GM12878 (cell line): ENCODE data around the gene ERBB3. TPM values are rescaled to one million over a fixed set of nuclear protein-coding genes. Genes with fewer than 3 reads are reported as not detected.

ENCODE experiments used
- ATAC-seq: fragments of 200-7000 bp; cut with Tn5 transposase; 3 replicates; pipeline ENCODE4 v1.9.1; 2020; ENCODE audit warnings: mild to moderate bottlenecking, moderate library complexity
- BruUV-seq: library from RNA; stranded (reverse); fragments of 400-500 nt; replicated peaks from 2 replicates; lab custom pipeline; 2021; lab: Mats Ljungman, UMichigan
- CTCF ChIA-PET: fragments of 300-600 bp; sonication (Branson Sonifier 250); formaldehyde crosslinking; extraction: SDS; loops from one replicate; lab custom pipeline; 2021; ENCODE audit warnings: inconsistent platforms; lab: Yijun Ruan, JAX
- POLR2A ChIA-PET: fragments of 350-600 bp; formaldehyde crosslinking; extraction: SDS; loops from one replicate; lab custom pipeline; 2021; ENCODE audit warnings: inconsistent platforms; lab: Charles Lee
- RAD21 ChIA-PET: fragments of 300-600 bp; sonication (Branson Sonifier 250); formaldehyde crosslinking; loops from one replicate; lab custom pipeline; 2023; ENCODE audit warnings: antibody characterized with exemption; ENCODE audit not compliant: unreplicated experiment; lab: Charles Lee
- SMC1A ChIA-PET: fragments of 300-600 bp; sonication (Branson Sonifier 250); formaldehyde crosslinking; loops from one replicate; lab custom pipeline; 2023; ENCODE audit not compliant: unreplicated experiment, uncharacterized antibody; lab: Charles Lee
- DNase-seq: peaks from one replicate; pipeline ENCODE4 v3.0.0-alpha.2; 2011; ENCODE audit warnings: low read depth, low spot score
- FAIRE-seq: peaks from 3 replicates; lab custom pipeline; 2011; peaks lifted over from hg19 to GRCh38; lab: Jason Lieb, UNC
- H2AFZ ChIP-seq: 2 replicates; pipeline ENCODE4 v1.6.0; 2011; ENCODE audit warnings: low read depth, low read length, control low read depth; ENCODE audit not compliant: control insufficient read depth
- H3K27ac ChIP-seq: 2 replicates; pipeline ENCODE4 v1.5.1; 2011; ENCODE audit warnings: control low read depth; ENCODE audit not compliant: control insufficient read depth, insufficient read depth
- H3K27me3 ChIP-seq, 2 experiments: replicated peaks in 1 of 2; 2 replicates each; pipeline versions ENCODE4 v1.6.0 to v1.6.1; 2011; ENCODE audit warnings: low read length in 1 of 2; ENCODE audit not compliant: control insufficient read depth in 2 of 2, insufficient read depth in 2 of 2
- H3K36me3 ChIP-seq, 2 experiments: 2 replicates each; pipeline ENCODE4 v1.5.1; 2011; ENCODE audit warnings: low read length in 1 of 2; ENCODE audit not compliant: control insufficient read depth in 2 of 2, insufficient read depth in 2 of 2
- H3K4me1 ChIP-seq: 2 replicates; pipeline ENCODE4 v1.6.1; 2011; ENCODE audit warnings: mild to moderate bottlenecking, low read length, moderate library complexity, mixed read lengths; ENCODE audit not compliant: control insufficient read depth, insufficient read depth
- H3K4me2 ChIP-seq: 2 replicates; pipeline ENCODE4 v1.6.0; 2011; ENCODE audit warnings: control low read depth; ENCODE audit not compliant: control insufficient read depth, insufficient read depth
- H3K4me3 ChIP-seq: fragments of 200-600 bp; sonication (generic); 2 replicates; pipeline ENCODE4 v1.5.1; 2016
- H3K79me2 ChIP-seq: 2 replicates; pipeline ENCODE4 v1.6.0; 2011; ENCODE audit warnings: low read length; ENCODE audit not compliant: control insufficient read depth, insufficient read depth
- H3K9ac ChIP-seq: 2 replicates; pipeline ENCODE4 v1.8.0; 2011; ENCODE audit warnings: low read length, control low read depth, mixed read lengths; ENCODE audit not compliant: control insufficient read depth, insufficient read depth
- H3K9me3 ChIP-seq: replicated peaks from 3 replicates; pipeline ENCODE4 v1.5.1; 2011; ENCODE audit warnings: mild to moderate bottlenecking, low read length; ENCODE audit not compliant: control insufficient read depth, insufficient read depth
- H4K20me1 ChIP-seq: 2 replicates; pipeline ENCODE4 v1.6.0; 2011; ENCODE audit not compliant: control insufficient read depth, insufficient read depth
- CREB1 ChIP-seq: IDR thresholded peaks from 2 replicates; pipeline ENCODE4 v1.6.1; 2012; ENCODE audit warnings: low read depth, mild to moderate bottlenecking, inconsistent platforms
- E2F4 ChIP-seq: IDR thresholded peaks from 2 replicates; pipeline ENCODE4 v1.6.1; 2012; ENCODE audit warnings: low read depth, low read length, improper control_type of control experiment
- FOXM1 ChIP-seq: IDR thresholded peaks from 2 replicates; pipeline ENCODE4 v1.6.1; 2012; ENCODE audit warnings: low read depth, mild to moderate bottlenecking, inconsistent platforms, low read length, moderate library complexity
- HSF1 ChIP-seq: fragments of 150-350 bp; IDR thresholded peaks from 2 replicates; pipeline ENCODE4 v1.6.1; 2014; ENCODE audit warnings: mild to moderate bottlenecking, low read depth, low read length
- IRF3 ChIP-seq: fragments of 450-650 bp; IDR thresholded peaks from 2 replicates; pipeline ENCODE4 v1.6.1; 2014; ENCODE audit warnings: mild to moderate bottlenecking
- RAD21 ChIP-seq: IDR thresholded peaks from 2 replicates; pipeline ENCODE4 v1.6.1; 2011; ENCODE audit warnings: mild to moderate bottlenecking, low read depth, low read length, moderate library complexity; ENCODE audit not compliant: insufficient read depth
- SMAD5 ChIP-seq: IDR thresholded peaks from 2 replicates; pipeline ENCODE4 v1.6.1; 2016; ENCODE audit warnings: antibody characterized with exemption, low read depth
- WGBS: methylation state at CpG from one replicate; pipeline ENCODE4 v1.1.6; 2016; ENCODE audit warnings: low lambda C conversion rate; ENCODE audit not compliant: insufficient replicate concordance, insufficient coverage; ENCODE audit errors: missing lambda C conversion rate; 5-methylcytosine and 5-hydroxymethylcytosine counted together
- in situ Hi-C: fragments of 300-500 bp; cut with MboI; formaldehyde crosslinking; loops from 9 replicates; pipeline ENCODE4 v1.14.3; 2018; ENCODE audit warnings: mixed read lengths
- intact Hi-C: fragments of 100-400 bp; cut with micrococcal nuclease; formaldehyde crosslinking; loops from one replicate; pipeline ENCODE4 v1.14.2; 2022; ENCODE audit not compliant: unreplicated experiment
- polyA plus RNA-seq, 11 experiments: library from polyadenylated mRNA; depleted of rRNA in 4 of 11; unstranded in 6 of 11; stranded (reverse) in 5 of 11; fragments of >200 nt; fragmentation: Nextera tagmentation in 4 of 11; fragmentation: Illumina TruSeq in 1 of 11; extraction: Ambion mirVana in 4 of 11; extraction: Trizol in 1 of 11; gene quantifications; 1 replicate in 1 of 11; 2 replicates in 10 of 11; pipeline versions ENCODE4 v1.2.1 to v1.2.3, GENCODE V29; 2011 to 2016; ENCODE audit warnings: inconsistent platforms in 2 of 11, missing spikeins in 2 of 11, low read depth in 1 of 11
- total RNA-seq, 4 experiments: library from RNA; depleted of rRNA in 3 of 4; stranded (reverse); fragments of >200 nt in 3 of 4; fragmentation: Illumina TruSeq in 1 of 4; extraction: Trizol in 1 of 4; gene quantifications; 2 replicates each; pipeline versions ENCODE4 v1.2.1 to v1.2.3, GENCODE V29; 2013 to 2021
- TF ChIP-seq, protein P1 (sequence below): fragments of 450-650 bp; IDR thresholded peaks from 2 replicates; pipeline ENCODE4 v1.6.1; 2017; ENCODE audit warnings: mild to moderate bottlenecking, low read depth, inconsistent platforms; ENCODE audit not compliant: poor library complexity, severe bottlenecking
- TF ChIP-seq, protein P2 (sequence below): fragments of 450-650 bp; IDR thresholded peaks from 2 replicates; pipeline ENCODE4 v1.6.1; 2018; ENCODE audit warnings: borderline replicate concordance, mild to moderate bottlenecking; ENCODE audit not compliant: partially characterized antibody
- TF ChIP-seq, protein P3 (sequence below): fragments of 450-650 bp; IDR thresholded peaks from 2 replicates; pipeline ENCODE4 v1.6.1; 2018; ENCODE audit warnings: mild to moderate bottlenecking, low read depth, moderate library complexity; ENCODE audit not compliant: partially characterized antibody

The ERBB3 gene
- total and polyA plus RNA-seq, 10 of the 15 experiments (the other 5 are each of a cell fraction or from before 2014, with no cell fraction given), result 0.03 to 0.72 (median 0.04) TPM; not detected in 5

GRCh38 chr12:56102683-56103065 is 22.7 kb downstream of the ERBB3 start:
- ChIA-PET SMC1A (interaction anchor here (1.5 to 2.5 kb wide), 2 partner anchors 87 to 120 kb away, joined by 5 read pairs; partner anchors contain the start of gene SMARCC2), POLR2A (interaction anchor here (0.6 to 6.3 kb wide), 6 partner anchors 10 to 189 kb away, joined by 5 to 95 read pairs (median 6); partner anchors contain the start of genes RPL41 and ZC3H10), RAD21 (interaction anchor here (1.4 to 3.5 kb wide), 3 partner anchors 15 to 364 kb away, joined by 3 to 30 read pairs (median 12); partner anchors contain the start of genes CNPY2, RPL41 and ZC3H10), CTCF (interaction anchor here (0.7 to 4.0 kb wide), 4 partner anchors 12 to 119 kb away, joined by 3 to 15 read pairs (median 4); partner anchors contain the start of genes RNF41 and SUOX)
- H3K4me3 ChIP-seq, result no peak overlapping the region
- H4K20me1 ChIP-seq, result no peaks in the 10 kb centered on the region
- intact Hi-C loops, result loop anchor here (2.0 to 5.0 kb wide), 3 partner anchors 18 to 275 kb away; partner anchors contain the start of gene DNAJC14
- no peak for ATAC-seq
- H3K9ac ChIP-seq, result no peak overlapping the region
- no peaks in the 10 kb centered on the region for H3K9me3 ChIP-seq
- no peak overlapping the region for H3K27ac ChIP-seq
- no peak overlapping the region for H2AFZ ChIP-seq
- H3K4me2 ChIP-seq, result no peak overlapping the region
- in situ Hi-C loops, result loop anchor here (5.0 kb wide), 1 partner anchor 55 kb away; no protein-coding TSS in a partner anchor
- no peak for DNase-seq
- no TSS peak for BruUV-seq
- H3K27me3 ChIP-seq, result no peaks in the 10 kb centered on the region; a peak in 1 of 4 replicates
- H3K36me3 ChIP-seq, result peaks cover 3 to 13% of the 10 kb centered on the region in 2 experiments
- FAIRE-seq, result no peak
- H3K4me1 ChIP-seq, result peaks cover 3% of the 10 kb centered on the region; the same call in 1 of the 2 replicates
- WGBS, result 43% methylated on average over 1 of the region's 1 CpG
- peaks cover 34% of the 10 kb centered on the region for H3K79me2 ChIP-seq
- no peak for TF ChIP-seq E2F4
- TF ChIP-seq, protein P1, sequence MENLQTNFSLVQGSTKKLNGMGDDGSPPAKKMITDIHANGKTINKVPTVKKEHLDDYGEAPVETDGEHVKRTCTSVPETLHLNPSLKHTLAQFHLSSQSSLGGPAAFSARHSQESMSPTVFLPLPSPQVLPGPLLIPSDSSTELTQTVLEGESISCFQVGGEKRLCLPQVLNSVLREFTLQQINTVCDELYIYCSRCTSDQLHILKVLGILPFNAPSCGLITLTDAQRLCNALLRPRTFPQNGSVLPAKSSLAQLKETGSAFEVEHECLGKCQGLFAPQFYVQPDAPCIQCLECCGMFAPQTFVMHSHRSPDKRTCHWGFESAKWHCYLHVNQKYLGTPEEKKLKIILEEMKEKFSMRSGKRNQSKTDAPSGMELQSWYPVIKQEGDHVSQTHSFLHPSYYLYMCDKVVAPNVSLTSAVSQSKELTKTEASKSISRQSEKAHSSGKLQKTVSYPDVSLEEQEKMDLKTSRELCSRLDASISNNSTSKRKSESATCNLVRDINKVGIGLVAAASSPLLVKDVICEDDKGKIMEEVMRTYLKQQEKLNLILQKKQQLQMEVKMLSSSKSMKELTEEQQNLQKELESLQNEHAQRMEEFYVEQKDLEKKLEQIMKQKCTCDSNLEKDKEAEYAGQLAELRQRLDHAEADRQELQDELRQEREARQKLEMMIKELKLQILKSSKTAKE, result no peak
- TF ChIP-seq, protein P2, sequence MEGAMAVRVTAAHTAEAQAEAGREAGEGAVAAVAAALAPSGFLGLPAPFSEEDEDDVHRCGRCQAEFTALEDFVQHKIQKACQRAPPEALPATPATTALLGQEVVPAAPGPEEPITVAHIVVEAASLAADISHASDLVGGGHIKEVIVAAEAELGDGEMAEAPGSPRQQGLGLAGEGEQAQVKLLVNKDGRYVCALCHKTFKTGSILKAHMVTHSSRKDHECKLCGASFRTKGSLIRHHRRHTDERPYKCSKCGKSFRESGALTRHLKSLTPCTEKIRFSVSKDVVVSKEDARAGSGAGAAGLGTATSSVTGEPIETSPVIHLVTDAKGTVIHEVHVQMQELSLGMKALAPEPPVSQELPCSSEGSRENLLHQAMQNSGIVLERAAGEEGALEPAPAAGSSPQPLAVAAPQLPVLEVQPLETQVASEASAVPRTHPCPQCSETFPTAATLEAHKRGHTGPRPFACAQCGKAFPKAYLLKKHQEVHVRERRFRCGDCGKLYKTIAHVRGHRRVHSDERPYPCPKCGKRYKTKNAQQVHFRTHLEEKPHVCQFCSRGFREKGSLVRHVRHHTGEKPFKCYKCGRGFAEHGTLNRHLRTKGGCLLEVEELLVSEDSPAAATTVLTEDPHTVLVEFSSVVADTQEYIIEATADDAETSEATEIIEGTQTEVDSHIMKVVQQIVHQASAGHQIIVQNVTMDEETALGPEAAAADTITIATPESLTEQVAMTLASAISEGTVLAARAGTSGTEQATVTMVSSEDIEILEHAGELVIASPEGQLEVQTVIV, result no peak
- TF ChIP-seq HSF1, result no peak
- no peak for TF ChIP-seq CREB1
- no peak for TF ChIP-seq SMAD5
- TF ChIP-seq RAD21, result no peak
- TF ChIP-seq FOXM1, result no peak
- no peak for TF ChIP-seq IRF3
- TF ChIP-seq, protein P3, sequence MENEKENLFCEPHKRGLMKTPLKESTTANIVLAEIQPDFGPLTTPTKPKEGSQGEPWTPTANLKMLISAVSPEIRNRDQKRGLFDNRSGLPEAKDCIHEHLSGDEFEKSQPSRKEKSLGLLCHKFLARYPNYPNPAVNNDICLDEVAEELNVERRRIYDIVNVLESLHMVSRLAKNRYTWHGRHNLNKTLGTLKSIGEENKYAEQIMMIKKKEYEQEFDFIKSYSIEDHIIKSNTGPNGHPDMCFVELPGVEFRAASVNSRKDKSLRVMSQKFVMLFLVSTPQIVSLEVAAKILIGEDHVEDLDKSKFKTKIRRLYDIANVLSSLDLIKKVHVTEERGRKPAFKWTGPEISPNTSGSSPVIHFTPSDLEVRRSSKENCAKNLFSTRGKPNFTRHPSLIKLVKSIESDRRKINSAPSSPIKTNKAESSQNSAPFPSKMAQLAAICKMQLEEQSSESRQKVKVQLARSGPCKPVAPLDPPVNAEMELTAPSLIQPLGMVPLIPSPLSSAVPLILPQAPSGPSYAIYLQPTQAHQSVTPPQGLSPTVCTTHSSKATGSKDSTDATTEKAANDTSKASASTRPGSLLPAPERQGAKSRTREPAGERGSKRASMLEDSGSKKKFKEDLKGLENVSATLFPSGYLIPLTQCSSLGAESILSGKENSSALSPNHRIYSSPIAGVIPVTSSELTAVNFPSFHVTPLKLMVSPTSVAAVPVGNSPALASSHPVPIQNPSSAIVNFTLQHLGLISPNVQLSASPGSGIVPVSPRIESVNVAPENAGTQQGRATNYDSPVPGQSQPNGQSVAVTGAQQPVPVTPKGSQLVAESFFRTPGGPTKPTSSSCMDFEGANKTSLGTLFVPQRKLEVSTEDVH, result no peak
